Measurements from ENCODE around the gene CLDN15. TPM values are rescaled to one million over a fixed set of nuclear protein-coding genes. Genes with fewer than 3 reads are reported as not detected.
"Not testable (repeated sequence)": the region's sequence is repeated elsewhere in the genome, so short reads cannot be mapped to it uniquely, and the experiment has no call there.

CLDN15 gene
- total RNA-seq, 1 experiment from 2014 or later, result 9.1 TPM

DNA sequence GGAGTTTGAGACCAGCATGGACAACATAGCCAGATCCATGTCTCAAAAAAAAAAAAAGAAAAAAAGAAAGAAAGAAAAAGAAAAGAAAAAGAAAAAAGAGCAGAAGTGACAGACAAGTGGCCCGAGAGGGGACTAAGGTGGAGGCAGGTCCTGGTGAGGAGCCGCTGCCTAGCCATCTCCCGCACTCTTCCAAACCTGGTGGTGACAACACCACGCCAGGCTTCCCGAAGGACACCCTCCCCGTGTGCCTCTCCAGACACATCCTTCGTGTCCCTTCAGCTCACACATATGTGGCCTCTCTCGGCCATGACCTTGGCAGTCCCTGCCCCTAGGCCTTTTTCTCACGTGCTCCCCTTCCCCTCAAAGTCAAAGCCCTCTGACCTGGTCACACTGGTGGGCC lies 47.6 kb upstream of the CLDN15 start:
- no peak for DNase-seq
- POLR2A ChIA-PET, result no interaction called here
- TF ChIP-seq, protein P1, sequence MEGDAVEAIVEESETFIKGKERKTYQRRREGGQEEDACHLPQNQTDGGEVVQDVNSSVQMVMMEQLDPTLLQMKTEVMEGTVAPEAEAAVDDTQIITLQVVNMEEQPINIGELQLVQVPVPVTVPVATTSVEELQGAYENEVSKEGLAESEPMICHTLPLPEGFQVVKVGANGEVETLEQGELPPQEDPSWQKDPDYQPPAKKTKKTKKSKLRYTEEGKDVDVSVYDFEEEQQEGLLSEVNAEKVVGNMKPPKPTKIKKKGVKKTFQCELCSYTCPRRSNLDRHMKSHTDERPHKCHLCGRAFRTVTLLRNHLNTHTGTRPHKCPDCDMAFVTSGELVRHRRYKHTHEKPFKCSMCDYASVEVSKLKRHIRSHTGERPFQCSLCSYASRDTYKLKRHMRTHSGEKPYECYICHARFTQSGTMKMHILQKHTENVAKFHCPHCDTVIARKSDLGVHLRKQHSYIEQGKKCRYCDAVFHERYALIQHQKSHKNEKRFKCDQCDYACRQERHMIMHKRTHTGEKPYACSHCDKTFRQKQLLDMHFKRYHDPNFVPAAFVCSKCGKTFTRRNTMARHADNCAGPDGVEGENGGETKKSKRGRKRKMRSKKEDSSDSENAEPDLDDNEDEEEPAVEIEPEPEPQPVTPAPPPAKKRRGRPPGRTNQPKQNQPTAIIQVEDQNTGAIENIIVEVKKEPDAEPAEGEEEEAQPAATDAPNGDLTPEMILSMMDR (IDR thresholded peaks at IDR 0.05; ENCODE audit: insufficient read depth in 1 of 2, low read depth in 1 of 2, low read length in 1 of 2, severe bottlenecking in 1 of 2, unreplicated experiment in 1 of 2), result no peak
- intact Hi-C loops (cut with micrococcal nuclease; ENCODE audit: unreplicated experiment), result no loop called here
- Mint-ChIP-seq H3K27ac (ENCODE audit: unreplicated experiment) (no peak overlapping the region), H3K9me3 (ENCODE audit: unreplicated experiment) (no peaks in the 10 kb centered on the region), H3K27me3 (ENCODE audit: insufficient read depth, unreplicated experiment) (peaks cover 10% of the 10 kb centered on the region), H3K4me1 (ENCODE audit: low read depth, unreplicated experiment) (no peaks in the 10 kb centered on the region), H3K36me3 (ENCODE audit: insufficient read depth, unreplicated experiment) (no peaks in the 10 kb centered on the region), H3K4me3 (ENCODE audit: unreplicated experiment) (no peak overlapping the region)
- Histone ChIP-seq H3K36me3 (ENCODE audit: control insufficient read depth, insufficient read depth, low read length) (no peaks in the 10 kb centered on the region), H3K9me3 (no peaks in the 10 kb centered on the region), H3K4me3 (ENCODE audit: low read depth, low read length) (no peak overlapping the region), H3K27me3 (replicated peaks; ENCODE audit: control insufficient read depth, insufficient read depth, low read length) (no peaks in the 10 kb centered on the region), H3K4me1 (no peaks in the 10 kb centered on the region)
- CTCF ChIA-PET, result interaction anchor here (0.7 kb wide), 1 partner anchor 143 kb away, joined by 4 read pairs; no protein-coding TSS in a partner anchor
- no TSS peak for BruUV-seq (replicated peaks)

DNA sequence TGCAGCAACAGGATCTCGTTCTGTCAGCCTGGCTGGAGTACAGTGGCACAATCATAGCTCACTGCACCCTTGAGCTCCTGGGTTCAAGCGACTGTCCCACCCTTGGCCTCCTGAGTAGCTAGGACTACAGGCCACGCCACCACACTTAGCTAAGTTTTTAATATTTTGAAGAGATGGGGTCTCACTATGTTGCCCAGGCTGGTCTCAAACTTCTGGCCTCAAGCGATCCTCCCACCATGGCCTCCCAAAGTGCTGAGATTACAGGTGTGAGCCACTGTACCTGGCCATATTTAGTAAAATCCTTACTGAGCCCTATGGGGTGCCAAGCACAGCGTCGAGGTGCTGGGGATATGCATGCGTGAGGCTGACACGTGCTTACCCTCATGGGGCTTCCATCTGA lies 43.3 kb upstream of the CLDN15 start:
- intact Hi-C loops (cut with micrococcal nuclease; ENCODE audit: unreplicated experiment); H3K27ac Mint-ChIP-seq (ENCODE audit: unreplicated experiment); H3K9me3 ChIP-seq; DNase-seq; H3K27me3 ChIP-seq (replicated peaks; ENCODE audit: control insufficient read depth, insufficient read depth, low read length); H3K4me3 ChIP-seq (ENCODE audit: low read depth, low read length); H3K4me1 ChIP-seq; H3K27me3 Mint-ChIP-seq (ENCODE audit: insufficient read depth, unreplicated experiment); H3K4me1 Mint-ChIP-seq (ENCODE audit: low read depth, unreplicated experiment); POLR2A ChIA-PET; H3K4me3 Mint-ChIP-seq (ENCODE audit: unreplicated experiment); H3K36me3 ChIP-seq (ENCODE audit: control insufficient read depth, insufficient read depth, low read length); BruUV-seq (replicated peaks); H3K9me3 Mint-ChIP-seq (ENCODE audit: unreplicated experiment); CTCF ChIA-PET; H3K36me3 Mint-ChIP-seq (ENCODE audit: insufficient read depth, unreplicated experiment): not testable (repeated sequence)

DNA sequence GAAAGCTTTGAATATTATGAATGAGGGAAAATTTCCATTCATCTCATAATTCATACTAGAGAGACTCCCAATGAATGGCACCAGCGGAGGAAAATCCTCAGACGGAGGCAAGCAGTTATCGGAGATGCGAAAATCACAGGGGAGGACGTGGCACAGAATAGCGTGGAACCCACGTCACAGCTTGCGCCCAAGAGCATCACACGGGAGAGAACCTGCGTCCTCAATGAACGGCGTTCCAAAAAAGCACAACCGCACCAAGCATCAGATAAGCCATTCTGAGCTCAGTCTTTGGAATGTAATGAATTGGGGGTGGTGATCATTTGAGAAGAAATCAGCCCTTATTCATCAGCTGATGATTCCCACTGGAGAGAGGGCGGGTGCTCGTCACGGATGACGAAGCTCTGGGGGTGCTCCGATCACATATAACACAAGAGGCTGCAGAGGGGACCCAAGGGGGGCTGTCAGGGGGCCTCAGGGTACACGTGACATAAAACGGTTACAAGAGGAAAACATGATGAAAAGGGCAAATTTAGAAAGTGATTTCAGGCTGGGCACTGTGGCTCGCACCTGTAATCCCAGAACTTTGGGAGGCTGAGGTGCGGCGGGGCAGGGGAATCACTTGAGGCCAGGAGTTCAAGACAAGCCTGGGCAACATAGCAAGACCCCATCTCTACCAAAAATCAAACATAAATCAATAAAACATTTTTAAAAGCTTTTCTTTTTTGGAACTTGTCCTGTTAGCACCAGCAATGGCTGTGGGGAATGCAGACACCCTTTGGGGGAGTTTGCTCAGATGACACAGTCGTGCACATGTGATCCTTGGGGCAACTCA lies 41.1 kb upstream of the CLDN15 start:
- H3K4me3 ChIP-seq (ENCODE audit: low read depth, low read length), result no peak overlapping the region
- POLR2A ChIA-PET, result interaction anchor here (0.6 kb wide), 1 partner anchor 29 kb away, joined by 3 read pairs; no protein-coding TSS in a partner anchor
- intact Hi-C loops (cut with micrococcal nuclease; ENCODE audit: unreplicated experiment), result no loop called here
- no peak overlapping the region for H3K27ac Mint-ChIP-seq (ENCODE audit: unreplicated experiment)
- CTCF ChIA-PET, result interaction anchor here (1.0 kb wide), 1 partner anchor 29 kb away, joined by 3 read pairs; no protein-coding TSS in a partner anchor
- H3K4me1 ChIP-seq, result no peaks in the 10 kb centered on the region
- H3K9me3 Mint-ChIP-seq (ENCODE audit: unreplicated experiment), result no peaks in the 10 kb centered on the region
- H3K36me3 ChIP-seq (ENCODE audit: control insufficient read depth, insufficient read depth, low read length), result no peaks in the 10 kb centered on the region
- BruUV-seq (replicated peaks), result no TSS peak
- no peaks in the 10 kb centered on the region for H3K36me3 Mint-ChIP-seq (ENCODE audit: insufficient read depth, unreplicated experiment)
- H3K27me3 ChIP-seq (replicated peaks; ENCODE audit: control insufficient read depth, insufficient read depth, low read length), result no peaks in the 10 kb centered on the region
- TF ChIP-seq, protein P1 (IDR thresholded peaks at IDR 0.05; ENCODE audit: insufficient read depth in 1 of 2, low read depth in 1 of 2, low read length in 1 of 2, severe bottlenecking in 1 of 2, unreplicated experiment in 1 of 2), result no peak
- no peak overlapping the region for H3K4me3 Mint-ChIP-seq (ENCODE audit: unreplicated experiment)
- no peaks in the 10 kb centered on the region for H3K27me3 Mint-ChIP-seq (ENCODE audit: insufficient read depth, unreplicated experiment)
- H3K4me1 Mint-ChIP-seq (ENCODE audit: low read depth, unreplicated experiment), result no peaks in the 10 kb centered on the region
- no peak for DNase-seq
- no peaks in the 10 kb centered on the region for H3K9me3 ChIP-seq

Measured in Caco-2 (cell line).